Caco-2 (cell line): ENCODE data around the gene TAF5L. TPM values are rescaled to one million over a fixed set of nuclear protein-coding genes. Genes with fewer than 3 reads are reported as not detected.

ENCODE experiments used
- BruUV-seq: library from RNA; stranded (reverse); fragments of 400-500 nt; replicated peaks from 2 replicates; lab custom pipeline; 2021; lab: Mats Ljungman, UMichigan
- CTCF ChIA-PET: fragments of 300-600 bp; sonication (Branson Sonifier 250); formaldehyde crosslinking; loops from one replicate; lab custom pipeline; 2022; ENCODE audit warnings: antibody characterized with exemption; lab: Charles Lee
- POLR2A ChIA-PET: fragments of 300-600 bp; sonication (Branson Sonifier 250); formaldehyde crosslinking; loops from one replicate; lab custom pipeline; 2022; ENCODE audit warnings: antibody characterized with exemption; lab: Charles Lee
- DNase-seq, 2 experiments: peaks; one replicate each; pipeline versions ENCODE4 v3.0.0 to v3.0.0-alpha.2; 2020 to 2022
- H3K27me3 ChIP-seq: replicated peaks from 2 replicates; pipeline ENCODE4 v1.6.0; 2011; ENCODE audit warnings: low read length; ENCODE audit not compliant: control insufficient read depth, insufficient read depth
- H3K36me3 ChIP-seq: 2 replicates; pipeline ENCODE4 v1.5.1; 2011; ENCODE audit warnings: low read length; ENCODE audit not compliant: control insufficient read depth, insufficient read depth
- H3K4me1 ChIP-seq: fragments of 250-450 bp; sonication (Bioruptor Pico); 2 replicates; pipeline ENCODE4 v1.5.1; 2020; ENCODE audit warnings: mild to moderate bottlenecking
- H3K4me3 ChIP-seq: 2 replicates; pipeline ENCODE4 v1.5.1; 2011; ENCODE audit warnings: low read depth, mild to moderate bottlenecking, control low read depth, low read length
- H3K9me3 ChIP-seq: fragments of 250-450 bp; sonication (Bioruptor Pico); 2 replicates; pipeline ENCODE4 v1.5.1; 2020; ENCODE audit warnings: mild to moderate bottlenecking, moderate library complexity
- H3K27ac Mint-ChIP-seq: one replicate; pipeline ENCODE4 v1.8.0; 2022; ENCODE audit warnings: mixed read lengths; ENCODE audit not compliant: unreplicated experiment
- H3K27me3 Mint-ChIP-seq: one replicate; pipeline ENCODE4 v1.8.0; 2022; ENCODE audit warnings: mixed read lengths; ENCODE audit not compliant: insufficient read depth, unreplicated experiment
- H3K36me3 Mint-ChIP-seq: one replicate; pipeline ENCODE4 v1.8.0; 2022; ENCODE audit warnings: mild to moderate bottlenecking, mixed read lengths; ENCODE audit not compliant: insufficient read depth, unreplicated experiment
- H3K4me1 Mint-ChIP-seq: one replicate; pipeline ENCODE4 v1.8.0; 2022; ENCODE audit warnings: low read depth, mixed read lengths; ENCODE audit not compliant: unreplicated experiment
- H3K4me3 Mint-ChIP-seq: one replicate; pipeline ENCODE4 v1.8.0; 2022; ENCODE audit warnings: mild to moderate bottlenecking, moderate library complexity, mixed read lengths; ENCODE audit not compliant: unreplicated experiment
- H3K9me3 Mint-ChIP-seq: one replicate; pipeline ENCODE4 v1.8.0; 2022; ENCODE audit warnings: mixed read lengths; ENCODE audit not compliant: unreplicated experiment
- intact Hi-C: fragments of 100-400 bp; cut with micrococcal nuclease; formaldehyde crosslinking; loops from one replicate; pipeline ENCODE4 v1.10.0; 2022; ENCODE audit not compliant: unreplicated experiment
- total RNA-seq: library from RNA; stranded (reverse); gene quantifications from 2 replicates; pipeline ENCODE4 v1.2.3, GENCODE V29; 2022
- TF ChIP-seq, protein P1 (sequence below), 2 experiments: fragments of 200-600 bp in 1 of 2; IDR thresholded peaks; 1 replicate in 1 of 2; 2 replicates in 1 of 2; pipeline versions ENCODE4 v1.5.1 to v1.8.0; 2011 to 2022; ENCODE audit warnings: antibody characterized with exemption in 1 of 2, control low read depth in 1 of 2, inconsistent platforms in 1 of 2, low read depth in 1 of 2, low read length in 1 of 2, mild to moderate bottlenecking in 1 of 2, moderate library complexity in 1 of 2; ENCODE audit not compliant: insufficient read depth in 1 of 2, severe bottlenecking in 1 of 2, unreplicated experiment in 1 of 2

Gene TAF5L
- total RNA-seq, 1 experiment from 2014 or later = 23.8 TPM

DNA sequence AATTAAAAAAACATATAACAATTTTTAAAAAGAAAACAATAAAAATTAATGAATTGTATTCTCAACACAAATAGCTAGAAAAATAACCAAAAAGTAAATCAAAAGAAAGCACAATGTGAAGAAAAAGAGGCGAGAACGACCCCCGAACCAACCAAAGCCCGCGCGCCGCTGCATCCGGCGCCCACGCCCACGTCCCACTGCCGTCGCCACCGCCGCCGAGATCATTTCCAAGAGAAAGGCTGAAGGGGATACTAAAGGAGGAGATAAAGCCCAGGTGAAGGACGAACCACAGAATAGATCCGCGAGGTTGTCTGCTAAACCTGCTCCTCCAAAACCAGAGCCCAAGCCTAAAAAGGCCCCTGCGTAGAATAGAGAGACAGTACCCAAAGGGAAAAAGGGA, 55.6 kb downstream of the TAF5L start:
- Histone ChIP-seq H3K4me1 (no peaks in the 10 kb centered on the region), H3K36me3 (no peaks in the 10 kb centered on the region), H3K9me3 (no peaks in the 10 kb centered on the region), H3K27me3 (no peaks in the 10 kb centered on the region), H3K4me3 (no peak overlapping the region)
- intact Hi-C loops = no loop called here
- Mint-ChIP-seq H3K27ac (no peak overlapping the region), H3K4me3 (no peak overlapping the region), H3K27me3 (no peaks in the 10 kb centered on the region), H3K9me3 (no peaks in the 10 kb centered on the region), H3K4me1 (no peaks in the 10 kb centered on the region), H3K36me3 (no peaks in the 10 kb centered on the region)
- BruUV-seq = no TSS peak
- POLR2A ChIA-PET = interaction anchor here (0.6 kb wide), 1 partner anchor 812 kb away, joined by 6 read pairs; no protein-coding TSS in a partner anchor
- TF ChIP-seq, protein P1, sequence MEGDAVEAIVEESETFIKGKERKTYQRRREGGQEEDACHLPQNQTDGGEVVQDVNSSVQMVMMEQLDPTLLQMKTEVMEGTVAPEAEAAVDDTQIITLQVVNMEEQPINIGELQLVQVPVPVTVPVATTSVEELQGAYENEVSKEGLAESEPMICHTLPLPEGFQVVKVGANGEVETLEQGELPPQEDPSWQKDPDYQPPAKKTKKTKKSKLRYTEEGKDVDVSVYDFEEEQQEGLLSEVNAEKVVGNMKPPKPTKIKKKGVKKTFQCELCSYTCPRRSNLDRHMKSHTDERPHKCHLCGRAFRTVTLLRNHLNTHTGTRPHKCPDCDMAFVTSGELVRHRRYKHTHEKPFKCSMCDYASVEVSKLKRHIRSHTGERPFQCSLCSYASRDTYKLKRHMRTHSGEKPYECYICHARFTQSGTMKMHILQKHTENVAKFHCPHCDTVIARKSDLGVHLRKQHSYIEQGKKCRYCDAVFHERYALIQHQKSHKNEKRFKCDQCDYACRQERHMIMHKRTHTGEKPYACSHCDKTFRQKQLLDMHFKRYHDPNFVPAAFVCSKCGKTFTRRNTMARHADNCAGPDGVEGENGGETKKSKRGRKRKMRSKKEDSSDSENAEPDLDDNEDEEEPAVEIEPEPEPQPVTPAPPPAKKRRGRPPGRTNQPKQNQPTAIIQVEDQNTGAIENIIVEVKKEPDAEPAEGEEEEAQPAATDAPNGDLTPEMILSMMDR (IDR thresholded peaks at IDR 0.05; ENCODE audit: insufficient read depth in 1 of 2, low read depth in 1 of 2, low read length in 1 of 2, severe bottlenecking in 1 of 2, unreplicated experiment in 1 of 2) = no peak
- CTCF ChIA-PET = no interaction called here
- DNase-seq = no peak

DNA sequence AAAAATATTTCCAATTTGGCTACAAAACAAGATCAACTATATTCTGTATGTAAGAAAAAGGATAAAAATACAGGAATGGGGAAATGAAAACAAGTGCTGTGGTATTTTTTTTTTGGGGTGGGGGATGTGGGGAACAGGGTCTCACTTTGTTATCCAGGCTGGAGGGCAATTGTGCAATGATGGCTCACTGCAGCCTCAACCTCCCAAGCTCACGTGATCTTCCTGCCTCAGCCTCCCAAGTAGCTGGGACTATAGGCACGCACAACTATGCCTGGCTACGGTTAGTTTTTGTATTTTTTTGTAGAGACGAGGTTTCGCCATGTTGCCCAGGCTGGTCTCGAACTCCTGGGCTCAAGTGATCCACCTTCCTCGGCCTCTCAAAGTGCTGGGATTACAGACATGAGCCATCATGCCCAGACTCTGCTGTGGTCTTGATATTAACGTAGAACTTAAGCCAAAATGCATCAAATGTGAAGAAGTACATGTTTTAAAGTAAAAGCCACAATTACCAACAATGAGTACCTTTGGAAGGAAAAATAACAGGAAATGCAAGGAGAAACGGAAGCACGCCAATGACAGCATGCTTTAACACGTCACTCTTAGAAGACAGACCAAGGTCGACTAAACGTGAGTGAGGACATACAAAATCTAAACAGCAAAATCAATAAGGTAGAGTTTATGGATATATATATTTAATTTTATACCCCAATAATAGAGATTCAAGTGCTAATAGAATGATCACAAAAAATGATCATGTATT, 58.6 kb downstream of the TAF5L start:
- H3K4me3 Mint-ChIP-seq = no peak overlapping the region
- no peak overlapping the region for H3K27ac Mint-ChIP-seq
- ChIA-PET CTCF (no interaction called here), POLR2A (no interaction called here)
- H3K9me3 ChIP-seq = no peaks in the 10 kb centered on the region
- TF ChIP-seq, protein P1 (IDR thresholded peaks at IDR 0.05; ENCODE audit: insufficient read depth in 1 of 2, low read depth in 1 of 2, low read length in 1 of 2, severe bottlenecking in 1 of 2, unreplicated experiment in 1 of 2) = no peak
- H3K4me3 ChIP-seq = no peak overlapping the region
- H3K27me3 ChIP-seq = no peaks in the 10 kb centered on the region
- H3K4me1 ChIP-seq = no peaks in the 10 kb centered on the region
- no TSS peak for BruUV-seq
- DNase-seq = no peak
- H3K4me1 Mint-ChIP-seq = no peaks in the 10 kb centered on the region
- H3K9me3 Mint-ChIP-seq = no peaks in the 10 kb centered on the region
- H3K27me3 Mint-ChIP-seq = no peaks in the 10 kb centered on the region
- no peaks in the 10 kb centered on the region for H3K36me3 ChIP-seq
- intact Hi-C loops = no loop called here
- H3K36me3 Mint-ChIP-seq = no peaks in the 10 kb centered on the region

DNA sequence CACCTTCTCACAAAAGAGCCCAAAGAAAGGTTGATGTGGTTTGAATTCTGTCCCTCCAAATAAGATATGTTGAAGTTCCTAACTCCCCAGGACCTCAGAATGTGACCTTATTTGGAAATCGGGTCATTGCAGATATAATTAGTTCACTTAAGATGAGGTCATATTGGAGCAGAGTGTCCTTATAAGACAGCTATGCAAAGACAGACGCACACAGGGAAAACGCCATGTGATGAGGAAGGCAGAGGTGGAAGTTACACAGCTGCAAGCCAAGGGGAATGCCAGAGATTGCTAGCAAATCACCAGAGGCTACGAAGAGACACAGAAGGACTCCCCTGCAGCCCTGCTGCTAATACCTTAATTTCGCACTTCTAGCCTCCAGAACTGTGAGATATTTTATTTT, 62.2 kb downstream of the TAF5L start:
- Mint-ChIP-seq H3K9me3 (no peaks in the 10 kb centered on the region), H3K4me3 (no peak overlapping the region), H3K27me3 (no peaks in the 10 kb centered on the region), H3K4me1 (peaks cover 8% of the 10 kb centered on the region), H3K27ac (no peak overlapping the region), H3K36me3 (no peaks in the 10 kb centered on the region)
- H3K27me3 ChIP-seq = no peaks in the 10 kb centered on the region
- H3K36me3 ChIP-seq = no peaks in the 10 kb centered on the region
- intact Hi-C loops = no loop called here
- TF ChIP-seq, protein P1 (IDR thresholded peaks at IDR 0.05; ENCODE audit: insufficient read depth in 1 of 2, low read depth in 1 of 2, low read length in 1 of 2, severe bottlenecking in 1 of 2, unreplicated experiment in 1 of 2) = no peak
- no peak overlapping the region for H3K4me3 ChIP-seq
- CTCF ChIA-PET = no interaction called here
- BruUV-seq = no TSS peak
- no peaks in the 10 kb centered on the region for H3K4me1 ChIP-seq
- no peaks in the 10 kb centered on the region for H3K9me3 ChIP-seq
- DNase-seq = no peak
- POLR2A ChIA-PET = no interaction called here
